Retinal pigment epithelial cell (primary cell): ENCODE data around the gene TMEM74B.
"Not testable (repeated sequence)": the region's sequence is repeated elsewhere in the genome, so short reads cannot be mapped to it uniquely, and the experiment has no call there.

Experiments used
- DNase-seq: peaks from one replicate; pipeline ENCODE4 v3.0.0-alpha.2; 2010; ENCODE audit warnings: low read depth
- H3K4me3 ChIP-seq: 2 replicates; pipeline ENCODE4 v1.5.1; 2011; ENCODE audit warnings: mild to moderate bottlenecking, low read length, control low read depth, moderate library complexity
- TF ChIP-seq, protein P1 (sequence below): conservative IDR thresholded peaks from 2 replicates; pipeline ENCODE4 v1.5.1; 2011; ENCODE audit warnings: low read depth, low read length, control low read depth, inconsistent platforms

TMEM74B gene

DNA sequence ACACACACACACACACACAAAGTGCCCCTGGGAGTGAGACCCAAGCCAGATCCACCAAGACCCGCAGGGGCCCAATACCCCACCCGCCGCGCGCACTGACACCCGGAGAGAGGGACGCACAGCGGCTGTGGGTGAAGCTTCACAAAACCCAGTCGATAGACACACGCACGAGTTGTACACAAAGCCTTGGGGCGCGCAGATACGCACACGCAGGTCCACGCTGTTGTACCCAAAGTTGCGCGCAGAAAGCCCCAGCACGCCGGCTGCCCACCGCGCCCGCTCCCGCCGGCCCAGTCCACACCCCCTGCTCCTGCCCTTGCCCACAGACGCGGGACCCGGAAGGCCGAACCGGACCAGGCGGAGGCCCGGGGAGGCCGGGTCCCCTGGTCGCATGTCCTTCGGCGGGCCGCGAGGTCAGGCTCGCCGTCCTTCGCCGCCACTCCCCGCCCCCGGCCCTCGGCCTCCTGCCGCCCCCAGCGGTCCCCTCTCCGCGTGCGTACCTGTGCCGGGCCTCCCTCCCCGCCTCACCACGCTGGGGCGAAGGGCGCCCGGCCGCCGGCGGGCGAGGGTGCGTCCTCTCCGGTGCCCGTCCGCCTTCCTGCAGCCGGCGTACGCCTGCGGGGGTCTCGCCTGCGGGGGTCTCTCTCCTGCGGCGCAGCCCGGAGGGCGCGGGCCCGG lies at the start of gene TMEM74B:
Gene TMEM74B, minus strand, starts transcription at position 344 of the 678 bp plus-strand sequence. CDS start 1,180 bp downstream, outside the sequence.
- H3K4me3 ChIP-seq = peak within 1 kb of the TSS; percentile 33
- TF ChIP-seq, protein P1, sequence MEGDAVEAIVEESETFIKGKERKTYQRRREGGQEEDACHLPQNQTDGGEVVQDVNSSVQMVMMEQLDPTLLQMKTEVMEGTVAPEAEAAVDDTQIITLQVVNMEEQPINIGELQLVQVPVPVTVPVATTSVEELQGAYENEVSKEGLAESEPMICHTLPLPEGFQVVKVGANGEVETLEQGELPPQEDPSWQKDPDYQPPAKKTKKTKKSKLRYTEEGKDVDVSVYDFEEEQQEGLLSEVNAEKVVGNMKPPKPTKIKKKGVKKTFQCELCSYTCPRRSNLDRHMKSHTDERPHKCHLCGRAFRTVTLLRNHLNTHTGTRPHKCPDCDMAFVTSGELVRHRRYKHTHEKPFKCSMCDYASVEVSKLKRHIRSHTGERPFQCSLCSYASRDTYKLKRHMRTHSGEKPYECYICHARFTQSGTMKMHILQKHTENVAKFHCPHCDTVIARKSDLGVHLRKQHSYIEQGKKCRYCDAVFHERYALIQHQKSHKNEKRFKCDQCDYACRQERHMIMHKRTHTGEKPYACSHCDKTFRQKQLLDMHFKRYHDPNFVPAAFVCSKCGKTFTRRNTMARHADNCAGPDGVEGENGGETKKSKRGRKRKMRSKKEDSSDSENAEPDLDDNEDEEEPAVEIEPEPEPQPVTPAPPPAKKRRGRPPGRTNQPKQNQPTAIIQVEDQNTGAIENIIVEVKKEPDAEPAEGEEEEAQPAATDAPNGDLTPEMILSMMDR = no peak
- no peak for DNase-seq

DNA sequence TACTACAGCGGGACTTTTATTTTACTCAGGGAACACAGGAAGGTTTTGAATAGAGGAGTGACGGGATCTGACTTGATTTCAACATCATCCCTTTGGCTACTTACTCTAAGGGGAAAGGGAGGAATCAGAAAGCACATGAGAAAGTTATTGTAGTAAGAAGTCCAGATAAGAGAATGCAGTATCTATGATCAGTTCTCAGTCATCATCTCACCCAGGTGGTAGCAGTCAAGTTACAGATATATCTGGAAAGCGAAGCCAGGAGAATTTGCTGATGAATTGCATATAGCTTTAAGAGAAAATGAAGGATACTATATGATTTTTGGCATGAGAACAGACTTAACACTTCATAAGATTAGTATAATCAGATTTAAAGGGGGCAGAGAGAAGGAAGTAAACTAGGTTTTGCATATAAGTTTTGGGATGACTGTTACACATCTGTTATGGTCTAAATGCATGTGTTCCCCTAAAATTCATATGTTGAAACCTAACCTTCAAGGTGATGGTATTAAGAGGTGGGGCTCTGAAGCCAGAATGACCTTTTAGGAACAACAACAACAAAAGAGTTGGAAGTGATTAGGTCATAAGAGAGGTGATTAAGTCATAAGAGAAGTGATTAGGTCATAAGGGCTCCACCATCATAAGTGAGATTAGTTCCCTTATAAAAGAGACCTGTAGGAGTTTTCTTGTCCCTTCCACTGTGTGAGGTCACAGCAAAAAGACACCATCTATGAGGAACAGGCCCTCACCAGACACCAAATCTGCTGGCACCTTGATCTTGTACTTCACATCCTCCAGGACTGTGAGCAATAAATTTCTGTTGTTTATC lies 47.7 kb upstream of the TMEM74B start:
- TF ChIP-seq, protein P1 = no peak
- no peak overlapping the region for H3K4me3 ChIP-seq
- no peak for DNase-seq

DNA sequence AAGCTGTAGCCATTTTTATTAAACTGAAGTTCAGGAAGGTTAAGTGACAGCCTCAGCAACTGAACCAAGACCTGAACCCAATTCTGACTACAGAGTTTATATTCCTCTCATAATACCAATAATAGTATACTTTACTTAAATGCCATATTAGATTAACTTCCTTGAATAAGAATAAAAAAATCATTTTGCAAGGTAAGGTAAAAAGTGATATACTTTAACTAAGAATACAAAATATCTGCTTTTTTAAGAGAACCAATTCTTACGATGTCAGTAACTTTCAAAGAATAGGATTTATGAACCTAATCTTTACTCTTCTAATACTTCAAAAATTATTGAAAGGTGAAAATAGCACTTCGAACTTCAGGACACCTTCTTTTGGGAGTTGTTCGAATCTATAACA lies 44.8 kb upstream of the TMEM74B start:
- H3K4me3 ChIP-seq = no peak overlapping the region
- DNase-seq = no peak
- TF ChIP-seq, protein P1 = no peak

DNA sequence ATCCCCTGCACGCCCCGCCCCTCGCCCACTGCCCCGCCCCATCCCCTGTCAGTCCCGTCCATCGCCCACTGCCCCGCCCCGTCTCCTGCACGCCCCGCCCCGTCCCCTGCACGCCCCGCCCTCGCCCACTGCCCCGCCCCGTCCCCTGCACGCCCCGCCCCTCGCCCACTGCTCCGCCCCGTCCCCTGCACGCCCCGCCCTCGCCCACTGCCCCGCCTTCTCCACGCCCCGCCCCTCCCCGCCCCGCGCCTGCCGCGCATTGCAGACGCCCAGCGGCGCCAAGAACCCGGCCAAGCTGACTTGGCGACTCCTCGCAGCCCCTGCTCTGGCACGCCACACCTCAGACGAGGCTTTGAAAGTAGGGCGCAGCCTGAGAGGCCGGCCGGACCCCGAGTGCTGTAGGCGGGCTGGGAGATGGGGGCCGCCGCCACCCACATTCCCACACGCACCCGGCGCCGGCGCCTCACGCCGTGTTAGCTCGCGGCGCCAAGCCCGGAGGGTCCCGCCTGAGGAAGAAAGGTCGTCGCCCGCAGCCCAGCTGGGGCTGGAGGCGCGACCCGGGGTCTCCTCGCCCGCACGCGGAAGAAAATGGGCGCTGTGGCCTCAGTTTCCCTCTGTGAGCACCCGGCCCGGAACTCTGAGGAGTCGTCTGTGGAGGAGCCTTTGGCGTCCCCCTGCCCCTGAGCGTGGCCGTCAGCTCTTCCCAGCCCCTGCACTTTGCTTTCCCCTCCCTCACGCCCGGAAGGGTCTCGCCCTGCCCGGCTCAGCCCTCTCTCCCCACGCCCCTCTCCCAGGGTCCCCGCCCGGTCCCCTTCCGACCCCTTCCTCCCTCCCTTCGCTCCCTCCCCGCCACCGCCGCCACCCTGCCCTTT lies 41.2 kb upstream of the TMEM74B start, which contains the start of gene RAD21L1:
Gene RAD21L1, plus strand, starts transcription at position 262 of the 872 bp plus-strand sequence. CDS start 2,410 bp downstream, outside the sequence.
- TF ChIP-seq, protein P1 = no peak
- peak; percentile 10 for DNase-seq
- peak within 1 kb of the TSS; percentile 50 for H3K4me3 ChIP-seq

DNA sequence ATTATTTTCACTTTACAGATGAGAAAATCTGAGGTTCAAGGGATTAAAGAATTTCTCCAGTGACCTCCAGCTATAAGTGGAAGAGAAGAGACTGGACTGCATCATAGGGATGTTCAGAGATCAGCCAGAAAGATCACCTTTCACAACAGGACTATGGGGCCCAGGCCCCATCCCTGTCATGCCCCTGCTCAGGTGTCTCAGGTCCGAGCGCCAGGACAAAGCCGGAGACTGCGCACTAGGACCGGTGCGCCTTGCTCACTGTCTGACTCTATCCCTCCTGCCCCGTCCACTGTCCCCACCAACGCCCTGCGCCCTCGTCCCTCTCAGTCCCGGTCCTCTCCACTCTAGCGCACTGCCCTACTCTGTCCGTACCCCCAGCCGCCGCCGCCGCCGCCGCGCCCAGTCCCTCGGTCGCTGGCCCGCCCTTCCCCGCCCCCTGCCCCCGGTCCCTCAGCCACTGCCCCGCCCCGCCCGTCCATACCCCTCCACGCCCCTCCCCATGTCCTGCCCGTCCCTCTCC lies 40.5 kb upstream of the TMEM74B start:
- peak overlapping the region; percentile 33 for H3K4me3 ChIP-seq
- no peak for DNase-seq
- TF ChIP-seq, protein P1 = no peak

DNA sequence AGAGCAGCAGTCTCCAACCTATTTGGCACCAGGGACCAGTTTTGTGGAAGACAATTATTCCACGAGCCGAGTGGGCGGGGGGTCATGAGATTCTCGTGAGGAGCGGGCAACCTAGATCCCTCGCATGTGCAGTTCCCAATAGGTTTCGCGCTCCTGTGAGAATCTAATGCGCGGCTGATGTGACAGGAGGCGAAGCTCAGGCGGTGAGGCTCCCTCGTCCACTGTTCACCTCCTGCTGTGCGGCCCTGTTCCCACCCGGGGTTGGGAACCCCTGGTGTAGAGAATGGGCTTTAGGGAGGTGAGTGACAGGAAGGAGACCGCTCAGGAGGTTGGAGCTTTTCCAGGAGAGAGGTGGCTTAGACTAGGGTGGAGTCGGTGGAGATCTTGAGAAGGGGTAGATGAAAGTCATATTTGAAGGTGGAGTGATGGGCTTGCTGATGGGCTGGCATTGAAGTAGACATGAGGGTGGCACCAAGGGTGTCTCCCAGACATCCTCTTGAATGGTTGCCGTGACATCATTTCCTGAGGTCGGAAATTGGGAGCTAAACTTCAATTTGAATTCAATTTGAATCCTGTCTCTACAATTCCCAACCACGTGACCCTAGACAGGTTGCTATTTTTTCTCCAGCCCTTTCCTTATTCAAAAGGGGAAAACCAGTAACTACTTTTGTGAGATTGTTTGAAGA lies 39.6 kb upstream of the TMEM74B start:
- DNase-seq = no peak
- H3K4me3 ChIP-seq = no peak overlapping the region
- TF ChIP-seq, protein P1 = no peak

DNA sequence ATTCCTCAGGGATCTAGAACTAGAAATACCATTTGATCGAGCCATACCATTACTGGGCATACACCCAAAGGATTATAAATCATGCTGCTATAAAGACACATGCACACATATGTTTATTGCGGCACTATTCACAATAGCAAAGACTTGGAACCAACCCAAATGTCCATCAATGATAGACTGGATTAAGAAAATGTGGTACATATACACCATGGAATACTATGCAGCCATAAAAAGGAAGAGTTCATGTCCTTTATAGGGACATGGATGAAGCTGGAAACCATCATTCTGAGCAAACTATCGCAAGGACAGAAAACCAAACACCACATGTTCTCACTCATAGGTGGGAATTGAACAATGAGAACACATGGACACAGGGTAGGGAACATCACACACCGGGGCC lies 38.0 kb upstream of the TMEM74B start:
- not testable (repeated sequence) for DNase-seq, H3K4me3 ChIP-seq

DNA sequence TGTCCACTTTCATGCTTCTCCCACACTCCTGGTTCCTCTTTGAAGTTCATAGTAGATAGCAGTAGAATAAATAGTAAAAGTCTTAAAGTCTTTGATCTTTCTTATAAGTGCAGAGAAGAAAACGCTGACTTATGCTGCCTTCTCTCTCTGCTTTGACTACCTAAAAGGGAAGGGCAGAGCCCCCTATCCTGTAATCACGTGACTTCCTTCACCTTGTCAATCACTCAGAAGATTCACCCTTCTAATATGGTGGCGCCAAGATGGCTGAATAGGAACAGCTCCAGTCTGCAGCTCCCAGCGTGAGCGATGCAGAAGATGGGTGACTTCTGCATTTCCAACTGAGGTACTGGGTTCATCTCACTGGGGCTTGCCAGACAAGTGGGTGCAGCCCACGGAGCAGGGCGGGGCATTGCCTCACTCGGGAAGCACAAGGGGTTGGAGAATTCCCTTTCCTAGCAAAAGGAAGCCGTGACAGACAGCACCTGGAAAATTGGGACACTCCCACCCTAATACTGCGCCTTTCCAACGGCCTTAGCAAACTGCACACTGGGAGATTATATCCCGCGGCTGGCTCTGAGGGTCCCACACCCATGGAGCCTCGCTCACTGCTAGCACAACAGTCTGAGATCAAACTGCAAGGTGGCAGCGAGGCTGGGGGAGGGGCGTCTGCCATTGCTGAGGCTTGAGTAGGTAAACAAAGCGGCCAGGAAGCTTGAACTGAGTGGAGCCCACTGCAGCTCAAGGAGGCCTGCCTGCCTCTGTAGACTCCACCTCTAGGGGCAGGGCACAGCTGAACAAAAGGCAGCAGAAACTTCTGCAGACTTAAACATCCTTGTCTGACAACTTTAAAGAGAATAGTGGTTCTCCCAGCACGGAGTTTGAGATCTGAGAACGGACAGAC lies 32.0 kb upstream of the TMEM74B start:
- DNase-seq, H3K4me3 ChIP-seq: not testable (repeated sequence)
